Activated CD4-positive, CD25-positive, alpha-beta regulatory T cell treated with anti-CD3 and anti-CD28 coated beads, Interleukin-2, amount 50 U/mL, for 16 hours (primary cell): ENCODE data around the gene DHX29.

Source experiments
- DNase-seq: peaks from one replicate; pipeline ENCODE4 v3.0.0-alpha.2; 2020; ENCODE audit warnings: low read depth, low spot score

The DHX29 gene

DNA sequence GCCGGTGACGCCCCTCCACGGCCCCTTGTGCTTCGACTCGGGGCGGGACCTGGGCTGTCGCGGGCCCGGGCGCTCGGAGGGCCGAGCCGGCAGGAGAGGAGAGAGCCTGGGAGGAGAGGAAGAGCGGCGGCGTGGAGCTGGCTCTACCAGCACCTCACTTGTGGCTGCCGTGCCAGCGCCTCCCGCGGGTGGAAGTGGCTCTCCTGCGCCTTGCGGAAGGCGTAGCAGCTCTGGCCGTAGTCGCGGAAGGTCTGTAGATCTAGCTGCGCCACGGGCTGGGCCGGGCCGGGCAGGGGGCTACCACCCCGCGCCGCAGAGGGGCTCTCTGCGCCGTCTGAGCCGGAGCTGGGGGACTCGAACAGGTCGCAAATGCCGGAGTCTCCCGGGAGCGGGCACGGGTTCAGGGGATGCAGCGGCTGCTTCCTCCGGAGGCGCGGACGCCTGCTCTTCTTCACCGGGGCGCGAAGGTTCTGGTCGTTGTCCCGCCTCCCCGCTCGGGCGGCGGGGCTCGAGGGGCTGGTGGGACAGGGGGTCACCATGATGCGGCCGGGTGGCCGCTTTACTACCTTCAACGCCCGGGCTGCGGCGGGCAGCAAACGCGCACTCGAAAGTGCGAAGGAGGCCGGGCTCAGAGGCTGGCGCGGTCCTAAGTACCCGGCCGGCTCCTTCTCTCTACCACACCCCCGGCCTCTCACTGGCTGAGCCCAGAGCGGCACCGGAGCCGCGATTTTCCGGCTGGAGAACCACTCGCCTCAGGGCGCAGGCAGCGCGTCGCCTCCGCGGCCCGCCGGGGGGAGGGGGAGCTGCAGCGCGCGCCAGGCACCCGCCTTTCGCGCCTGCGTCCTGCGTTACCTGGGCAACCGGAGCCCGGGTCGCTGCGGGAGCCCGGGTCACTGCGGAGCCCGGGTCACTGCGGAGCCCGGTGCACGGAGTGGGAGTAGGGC lies 74.2 kb downstream of the DHX29 start, which contains the start of gene CCNO:
TSS of gene CCNO (minus strand) at position 624 of the 944 bp plus-strand sequence. CDS start at position 539, 85 bp downstream.
- no peak for DNase-seq

DNA sequence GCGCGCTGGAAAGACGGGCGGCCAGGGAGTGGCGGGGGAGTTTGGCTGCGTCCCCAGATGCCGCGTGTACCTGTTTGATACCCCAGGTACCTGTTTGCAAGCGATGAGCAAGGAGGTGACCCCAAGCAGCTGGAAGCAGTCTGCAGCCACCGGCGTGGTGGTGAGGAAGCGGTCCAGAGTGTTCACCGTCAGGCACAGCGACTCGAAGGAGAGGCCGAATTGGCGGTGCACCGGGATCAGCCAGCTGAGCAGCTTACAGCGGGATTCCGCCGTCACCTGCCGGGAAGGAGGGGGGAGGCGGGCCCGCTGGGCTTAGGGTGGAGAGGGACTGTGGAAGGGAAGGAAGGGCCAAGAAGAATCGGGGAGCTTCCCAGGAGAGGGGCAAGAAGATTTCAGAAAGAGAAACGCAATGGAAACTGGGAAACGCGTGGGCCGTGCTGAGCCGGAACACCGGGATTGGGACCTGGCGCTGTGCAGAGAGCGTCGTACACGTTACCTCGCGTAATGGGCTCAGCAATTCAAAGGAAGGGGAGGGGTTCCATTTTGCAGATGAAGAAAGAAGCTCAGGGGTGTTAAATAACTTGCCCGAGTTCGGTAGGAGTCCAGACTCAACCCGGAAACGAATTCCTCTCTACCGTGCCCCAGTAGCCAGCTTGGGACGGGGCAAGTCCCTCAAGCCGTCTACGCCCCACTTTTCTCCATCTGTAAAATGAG lies 75.1 kb downstream of the DHX29 start:
- DNase-seq: no peak

DNA sequence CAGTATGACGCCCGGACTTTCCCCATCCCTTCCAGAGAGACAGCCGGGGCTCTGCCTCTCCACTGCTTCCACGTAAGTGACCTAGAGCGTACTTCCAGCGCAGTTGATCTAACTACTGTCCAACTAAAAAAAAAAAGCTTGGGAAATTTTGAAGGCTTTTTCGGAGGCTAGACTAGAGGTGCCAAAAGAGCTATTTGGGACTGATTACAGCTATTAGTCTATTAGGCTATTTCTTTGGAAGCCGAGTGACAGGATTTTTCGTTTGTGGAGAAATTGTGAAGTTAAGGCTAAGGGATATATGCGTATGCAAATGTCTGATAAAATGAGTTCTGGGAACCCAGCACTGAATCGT lies 75.6 kb downstream of the DHX29 start:
- DNase-seq: no peak

DNA sequence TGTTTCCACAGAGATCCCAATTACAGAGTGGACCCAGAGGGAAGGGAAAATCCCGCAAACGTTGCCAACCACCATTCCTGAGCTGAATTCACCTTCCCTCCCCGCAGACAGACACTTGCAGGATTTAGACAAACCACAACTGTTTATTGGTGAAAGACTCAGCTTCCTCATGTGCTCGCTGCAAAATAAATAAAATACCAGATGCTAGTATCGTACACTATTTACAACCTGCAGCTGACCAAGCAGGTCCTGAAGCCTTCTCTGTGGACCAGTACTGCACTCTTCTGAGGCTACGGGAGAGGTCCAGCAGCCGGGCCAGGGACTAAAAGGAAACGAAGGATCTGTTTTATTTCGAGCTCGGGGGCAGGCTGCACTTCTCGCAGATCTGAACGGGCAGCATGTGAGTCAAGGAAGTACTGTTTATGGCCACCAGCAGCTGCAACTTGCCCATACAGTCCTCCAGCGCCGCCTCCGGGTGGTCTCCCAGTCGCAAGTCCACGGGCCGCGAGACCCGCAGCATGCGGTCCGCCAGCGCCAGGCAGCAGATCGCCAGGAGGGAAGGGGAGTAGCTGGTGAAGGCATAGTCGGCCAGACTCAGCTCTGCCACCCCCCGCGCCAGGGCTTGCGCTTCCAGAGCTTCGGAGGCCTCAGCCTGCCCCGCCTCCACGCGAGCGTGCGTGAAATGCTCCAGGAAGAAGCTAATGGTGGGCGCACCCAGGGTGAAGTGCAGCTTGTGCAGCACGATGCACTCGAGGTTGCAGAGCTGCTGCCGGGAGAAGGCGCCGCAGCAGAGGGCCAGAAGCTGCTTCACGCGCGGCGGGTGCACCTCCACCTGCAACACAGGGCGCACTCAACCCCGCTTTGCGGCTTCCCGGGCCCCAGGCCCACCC lies 76.2 kb downstream of the DHX29 start:
- no peak for DNase-seq

DNA sequence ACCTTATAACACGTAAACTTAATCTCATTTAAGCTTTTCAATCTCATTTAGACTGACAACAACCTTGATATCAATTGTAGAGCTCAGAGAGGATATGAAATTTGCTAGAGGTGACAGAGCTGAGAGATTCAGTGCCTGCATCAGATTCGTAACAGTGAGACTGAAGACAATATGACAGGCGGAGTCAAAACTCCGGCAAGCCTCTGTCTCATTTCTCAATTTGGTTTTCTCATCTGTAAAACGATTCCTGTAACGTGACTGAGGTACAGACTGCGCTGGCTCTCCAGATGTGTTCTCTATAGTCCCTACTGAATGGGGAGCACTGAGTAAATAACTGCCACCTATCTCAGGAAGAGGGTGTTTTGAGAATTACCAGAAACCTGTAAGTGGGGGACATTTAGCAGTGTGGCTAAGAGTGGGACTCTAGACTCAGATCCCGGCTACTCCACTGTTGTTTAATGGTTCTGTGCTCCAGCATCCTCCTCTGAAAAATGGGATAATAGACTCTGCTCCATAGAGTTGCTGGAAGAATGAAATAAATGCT lies 77.3 kb downstream of the DHX29 start:
- no peak for DNase-seq

DNA sequence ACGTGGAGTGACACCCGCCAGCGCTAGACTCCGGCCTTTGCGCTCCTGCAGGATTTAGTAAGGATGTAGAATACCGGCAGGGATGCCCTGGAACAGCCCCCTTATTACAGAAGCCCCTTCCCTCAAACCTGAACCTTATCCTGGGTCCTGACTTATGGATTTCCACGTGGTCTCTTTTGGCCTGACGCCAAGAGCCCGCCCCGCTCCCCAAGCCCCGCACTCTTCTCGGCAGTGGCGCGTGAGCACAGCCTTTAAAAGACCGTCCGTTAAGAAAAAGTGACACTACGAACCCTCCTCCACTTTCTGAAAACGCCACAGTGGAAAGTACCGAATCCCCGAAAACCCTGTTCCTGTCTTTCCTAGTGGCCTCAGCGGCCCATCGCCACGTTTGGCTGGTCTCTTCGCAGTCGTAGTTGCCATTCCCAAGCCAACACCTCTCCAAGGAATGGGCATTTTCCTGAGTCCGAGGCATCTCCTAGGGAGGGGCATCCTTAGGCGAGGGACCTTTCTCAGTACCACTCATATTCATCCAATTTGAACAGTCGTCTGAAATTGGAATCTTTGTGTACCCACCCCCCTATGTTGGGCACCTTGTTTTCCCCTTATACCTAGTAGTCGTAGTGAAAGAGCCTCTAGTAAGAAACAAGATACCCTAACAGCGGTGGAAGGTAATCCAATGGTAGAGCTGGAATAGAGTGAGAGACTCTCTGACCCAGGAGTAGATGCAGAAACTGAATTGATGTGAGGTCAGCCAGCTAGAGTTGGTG lies 79.6 kb downstream of the DHX29 start:
- no peak for DNase-seq

DNA sequence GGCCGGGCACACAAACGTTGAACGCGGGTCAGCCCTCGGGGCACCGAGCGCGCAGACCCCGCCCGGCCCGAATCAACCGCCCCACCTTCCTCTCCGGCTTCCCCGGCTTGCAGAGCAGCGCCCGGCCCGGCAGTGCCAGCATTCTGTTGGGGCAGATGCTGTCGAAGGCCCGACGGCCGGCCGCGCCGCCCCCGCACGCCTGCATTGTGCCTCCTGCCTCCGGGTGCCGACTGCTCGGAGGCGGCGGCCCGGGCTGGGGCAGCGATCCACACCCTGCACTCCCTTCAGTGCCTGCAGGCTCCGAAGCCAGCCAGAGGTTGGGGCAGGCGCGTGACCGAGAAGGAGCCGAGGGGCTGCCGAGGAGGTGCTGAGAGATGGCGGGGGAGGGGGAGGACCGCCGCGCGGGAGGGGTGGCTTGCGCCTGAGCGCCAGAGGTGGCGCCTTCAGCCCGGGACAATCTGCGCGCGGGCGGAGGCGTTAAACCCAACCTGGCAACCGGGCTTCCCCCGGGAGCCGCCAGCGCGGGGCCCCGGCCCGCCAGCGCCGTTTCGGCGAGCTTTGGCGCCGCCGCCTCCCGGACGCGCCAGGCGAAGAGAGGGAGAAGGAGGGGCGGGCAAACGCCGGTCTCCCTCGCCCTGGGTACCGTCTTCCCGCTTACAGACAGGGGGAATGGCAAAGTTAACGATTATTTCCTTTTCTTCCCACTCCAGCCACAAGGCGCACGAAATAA lies 80.4 kb downstream of the DHX29 start, which contains the start of gene MCIDAS:
TSS of gene MCIDAS (minus strand) at position 382 of the 730 bp plus-strand sequence. CDS start at position 205, 177 bp downstream.
- no peak for DNase-seq

DNA sequence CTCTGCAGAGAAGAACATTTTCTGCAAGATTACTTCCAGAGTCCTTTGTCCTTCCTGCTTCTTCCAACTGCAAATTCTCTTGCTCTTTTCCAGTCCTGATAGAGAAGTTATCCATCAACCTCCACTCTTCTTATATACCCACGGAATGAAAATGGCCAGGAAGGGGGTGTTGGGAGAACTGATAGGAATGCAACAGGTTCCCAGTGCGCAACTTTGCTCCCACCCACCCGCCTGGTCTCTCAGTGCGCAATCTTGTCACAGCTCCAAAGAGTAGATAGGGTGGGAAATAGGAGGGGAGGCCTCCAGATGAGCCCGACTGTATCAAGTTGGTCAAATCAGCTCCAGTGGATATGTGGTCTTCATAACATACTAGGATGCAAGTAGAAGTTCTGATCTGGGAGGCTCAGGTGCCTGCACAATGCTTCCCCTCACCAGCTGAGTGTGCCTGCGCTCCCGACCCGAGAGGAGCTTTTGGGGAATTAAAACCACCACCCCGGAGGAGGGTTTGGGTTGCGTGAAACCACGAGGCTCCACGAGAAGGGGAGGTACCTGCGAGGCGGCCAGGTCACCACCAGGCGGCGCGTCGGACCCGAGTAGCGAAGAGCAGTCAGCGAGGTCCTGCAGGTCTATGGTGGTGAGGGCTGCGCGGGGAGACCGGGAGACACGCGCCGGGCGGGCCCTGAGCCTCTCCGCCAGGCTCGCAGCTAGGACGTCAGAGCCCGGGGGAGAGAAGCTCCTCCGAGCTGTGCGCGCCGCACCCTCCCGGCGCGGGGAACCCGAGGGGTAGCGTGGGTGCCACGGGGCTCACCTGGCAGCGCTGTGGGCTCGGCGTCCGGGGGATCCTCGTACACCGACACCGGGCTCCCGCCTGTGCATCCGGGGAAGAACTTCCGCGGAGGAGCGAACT lies 81.2 kb downstream of the DHX29 start:
- no peak for DNase-seq

DNA sequence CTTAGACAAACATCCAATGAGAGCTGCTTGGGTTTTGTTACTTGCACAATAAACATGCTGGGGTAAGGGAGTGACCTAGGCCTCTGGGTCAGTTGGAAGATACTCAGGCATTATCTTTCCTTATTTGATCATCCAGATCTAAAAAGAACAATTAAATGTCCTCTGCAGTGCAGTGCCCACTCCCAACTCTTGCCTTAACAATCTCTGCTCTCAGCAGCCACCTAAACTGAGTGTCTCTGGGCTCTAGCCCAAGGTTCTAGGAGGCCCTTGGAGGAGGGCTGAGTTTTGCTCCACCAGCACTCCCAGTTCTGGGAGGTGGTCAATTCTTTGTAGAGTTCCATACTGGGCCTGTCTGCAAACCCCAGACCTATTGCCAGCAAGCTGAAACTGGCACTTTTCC lies 82.1 kb downstream of the DHX29 start:
- DNase-seq: no peak

DNA sequence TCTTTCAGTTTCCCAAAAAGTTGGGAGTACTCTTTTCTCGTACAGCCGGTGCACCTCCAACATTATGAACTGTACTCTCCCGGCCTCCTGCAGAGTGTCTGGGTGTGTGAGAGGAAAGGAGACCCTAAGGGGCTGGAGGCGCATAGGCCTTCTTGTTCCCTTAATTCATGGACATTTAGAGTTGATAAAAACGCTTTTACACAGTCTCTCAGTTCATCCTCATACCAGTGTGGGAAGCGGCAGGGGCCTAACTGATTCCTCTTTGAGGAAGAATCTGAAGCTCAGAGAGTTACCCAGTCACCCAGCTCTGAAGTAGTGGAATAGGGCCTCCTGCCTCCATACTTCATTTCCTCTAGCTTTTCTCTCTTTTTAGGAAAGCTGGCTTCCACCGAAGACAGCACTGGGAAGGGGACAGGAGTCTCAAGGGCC lies 83.7 kb downstream of the DHX29 start:
- no peak for DNase-seq

DNA sequence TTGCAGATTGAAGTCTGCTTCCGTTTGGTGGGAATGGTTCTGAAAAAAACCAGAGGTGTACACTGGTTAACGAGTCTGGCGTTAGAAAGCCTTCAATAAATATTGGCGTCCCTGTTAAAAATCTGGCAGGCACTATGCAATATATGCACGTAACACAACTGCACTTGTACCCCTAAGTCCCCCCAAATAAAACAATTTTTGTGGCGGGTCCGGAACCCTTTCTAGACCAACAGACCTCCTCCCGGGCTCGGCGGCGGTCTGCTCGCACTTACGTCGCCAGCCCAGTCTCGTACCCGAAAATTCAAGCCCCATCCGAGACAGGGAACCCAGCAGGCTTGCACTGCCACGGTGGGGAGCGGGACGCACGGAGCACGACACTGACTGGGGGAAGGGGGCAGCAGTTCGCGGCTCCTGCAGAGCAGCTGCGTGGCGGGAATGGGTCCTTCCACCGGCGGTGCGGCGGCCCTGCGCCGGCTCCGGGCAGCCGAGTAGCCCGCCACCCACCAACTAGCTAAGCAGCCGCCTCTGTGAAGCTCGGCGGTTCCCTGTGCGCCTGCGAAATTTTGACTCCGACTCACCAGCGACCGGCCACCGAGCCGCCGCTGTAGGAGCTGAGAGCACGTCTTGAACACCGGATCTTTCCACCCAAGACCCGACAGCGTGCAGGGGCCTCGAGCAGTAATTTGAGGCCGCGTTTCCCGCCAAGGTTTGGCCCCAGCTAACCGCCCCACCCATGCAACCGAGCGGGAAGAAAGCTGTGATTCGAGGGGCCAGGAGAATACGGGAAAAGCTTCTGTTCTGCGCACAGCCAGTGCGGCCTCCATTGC lies 84.3 kb downstream of the DHX29 start:
- DNase-seq: no peak

DNA sequence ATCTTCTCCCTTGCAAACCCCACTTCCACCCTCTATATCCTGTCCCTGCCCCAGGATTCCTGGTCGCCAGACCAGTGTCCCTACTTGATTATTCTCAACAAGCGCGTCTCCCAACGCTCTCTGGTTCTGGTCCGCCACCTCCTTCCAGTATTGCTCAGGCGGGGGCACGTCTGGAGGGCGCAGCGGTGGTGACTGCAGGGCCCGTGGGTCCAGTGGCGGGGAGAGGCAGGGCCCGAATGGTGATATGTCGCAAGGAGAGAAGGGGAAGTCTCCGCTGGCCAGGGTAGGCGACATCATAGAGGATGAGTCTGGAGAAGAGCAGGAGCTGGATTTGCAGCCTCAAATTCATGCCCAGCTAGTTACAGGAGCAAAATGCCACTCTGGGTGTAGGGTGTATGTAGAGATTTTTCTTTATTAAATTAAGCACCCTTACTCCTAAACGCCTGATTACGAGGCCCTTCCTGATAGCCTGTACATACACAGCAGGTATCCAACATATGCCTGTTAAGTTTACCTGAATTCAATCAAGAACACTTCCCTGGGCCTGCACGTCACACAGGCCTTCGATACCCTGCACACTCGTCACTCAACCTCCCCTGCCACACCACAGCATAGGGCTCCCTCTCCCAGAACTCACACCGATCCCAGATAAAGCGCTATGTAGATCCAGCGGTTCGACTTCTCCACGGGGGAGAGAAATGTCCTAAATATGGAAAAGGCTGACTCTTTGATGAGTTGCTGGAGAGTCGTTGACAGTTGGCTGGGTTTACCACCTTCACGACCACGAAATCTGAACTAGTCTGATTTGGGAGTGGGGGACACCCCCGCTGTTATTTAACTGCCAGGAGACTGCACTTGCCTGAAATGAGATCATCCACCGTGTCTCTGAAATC lies 85.2 kb downstream of the DHX29 start:
- DNase-seq: no peak

DNA sequence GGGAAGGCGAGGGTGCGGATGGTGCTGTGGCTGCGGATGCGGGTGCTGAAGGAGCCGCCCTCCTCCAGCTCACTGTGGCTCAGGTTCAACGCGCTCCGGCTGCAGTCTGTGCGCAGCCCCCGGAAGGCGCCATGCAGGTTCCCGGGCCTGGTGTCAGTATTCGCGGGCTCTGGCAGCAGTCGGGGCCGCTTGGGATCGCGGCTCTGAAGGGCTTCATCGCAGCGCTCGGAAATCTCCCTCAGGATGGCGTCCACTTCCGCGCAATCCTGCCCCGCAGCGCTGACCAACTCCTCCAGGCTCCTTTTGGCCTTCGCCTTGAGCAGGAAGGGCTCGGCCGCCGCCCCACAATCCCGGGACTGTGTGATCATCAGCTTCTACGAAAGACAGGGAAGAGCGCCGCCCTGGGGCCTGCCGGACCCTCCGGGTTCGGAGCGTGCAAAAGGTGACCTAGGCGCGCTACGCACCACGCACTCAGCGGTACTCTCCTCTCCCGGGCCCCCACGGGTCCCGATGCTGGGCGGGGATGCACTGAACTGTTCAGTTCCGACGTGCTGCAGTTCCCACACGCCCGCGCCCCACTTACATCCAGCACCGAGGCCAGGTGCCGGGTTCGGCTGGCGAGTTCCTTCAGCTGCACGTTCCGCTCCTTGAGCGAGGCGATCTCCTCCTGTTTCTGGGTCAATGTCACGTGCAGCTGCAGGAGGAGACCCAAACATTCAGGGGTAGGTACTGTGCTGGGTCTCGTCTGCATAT lies 86.9 kb downstream of the DHX29 start:
- no peak for DNase-seq

DNA sequence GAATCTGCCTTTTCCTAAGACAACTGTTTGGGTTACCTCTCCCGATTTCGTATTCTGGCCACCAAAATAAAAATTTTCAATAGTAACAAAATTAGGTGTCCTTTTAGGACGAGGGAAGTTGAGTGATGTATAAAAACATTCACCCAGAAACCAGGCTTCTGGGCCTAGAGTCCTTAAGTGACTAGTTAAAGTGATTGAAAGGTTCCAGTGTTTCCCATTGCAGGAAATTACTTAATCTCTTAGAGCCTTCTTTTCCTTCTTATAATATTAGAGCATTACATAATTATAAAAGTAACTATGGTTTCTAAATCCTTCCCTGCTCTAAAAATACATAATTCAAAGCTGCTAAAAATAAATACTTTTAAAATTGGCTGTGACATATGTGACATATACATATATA lies 87.7 kb downstream of the DHX29 start:
- DNase-seq: no peak

DNA sequence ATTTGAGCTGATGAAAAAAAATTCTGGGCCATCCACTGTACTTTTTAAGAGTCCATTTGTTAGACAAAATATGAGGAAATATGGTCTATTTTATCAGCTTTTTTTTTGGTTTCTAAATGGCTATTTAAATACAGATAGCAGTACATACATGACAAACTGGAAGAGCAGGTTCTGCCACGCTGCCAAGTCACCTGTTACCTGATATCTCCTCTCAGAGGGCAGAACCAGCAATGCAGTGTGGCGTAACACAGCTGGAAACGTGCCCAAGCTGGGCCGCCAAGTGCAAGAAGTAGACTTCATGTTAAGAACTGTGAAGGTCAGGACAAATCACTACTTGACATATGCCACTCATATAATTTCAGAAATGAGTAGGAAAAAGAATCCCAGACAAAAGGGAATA lies 88.5 kb downstream of the DHX29 start:
- no peak for DNase-seq

DNA sequence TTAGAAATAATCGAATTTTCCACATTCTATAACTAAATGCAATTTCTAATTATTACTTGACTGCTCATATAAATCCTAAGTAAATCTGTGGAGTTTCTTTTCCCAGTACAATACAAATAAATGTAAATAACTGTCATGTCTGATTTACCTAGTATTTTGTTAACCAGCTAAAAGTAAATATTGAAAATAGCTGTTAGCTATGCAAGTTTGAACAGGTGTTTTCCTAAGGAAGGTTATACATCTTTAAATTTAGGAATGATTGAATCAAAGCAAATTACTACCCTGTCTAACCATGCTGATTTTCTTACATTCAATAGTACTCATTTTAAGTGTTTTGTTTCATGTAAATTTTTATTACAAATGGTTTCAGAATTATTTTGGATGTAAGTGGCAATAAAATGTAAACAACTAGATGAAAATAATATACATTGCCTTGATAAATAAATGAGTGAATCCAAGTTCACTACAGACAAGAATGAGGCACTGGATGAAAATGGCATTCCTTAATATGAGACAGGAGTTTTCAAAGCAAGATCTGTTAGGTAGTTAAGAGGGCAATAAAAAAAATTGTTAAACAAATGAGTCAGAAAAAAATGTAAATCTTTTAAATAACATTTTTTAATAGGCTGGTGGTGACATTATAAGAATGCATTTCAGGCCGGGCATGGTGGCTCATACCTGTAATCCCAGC lies 96.2 kb downstream of the DHX29 start:
- no peak for DNase-seq
